Hematopoietic multipotent progenitor cell (in vitro differentiated cells): ENCODE data around the gene DLGAP1. TPM values are rescaled to one million over a fixed set of nuclear protein-coding genes. Genes with fewer than 3 reads are reported as not detected.

ENCODE experiments used
- DNase-seq, 3 donors: peaks; one replicate each; pipeline ENCODE4 v3.0.0-alpha.2; 2011 to 2015; ENCODE audit warnings: low read depth in 2 of 3, low spot score in 2 of 3
- total RNA-seq: library from RNA; depleted of rRNA; stranded (reverse); fragments of >200 nt; gene quantifications from one replicate; pipeline ENCODE4 v1.2.3, GENCODE V29; 2012

The DLGAP1 gene
- total RNA-seq, 1 donor = 0.27 TPM

DNA sequence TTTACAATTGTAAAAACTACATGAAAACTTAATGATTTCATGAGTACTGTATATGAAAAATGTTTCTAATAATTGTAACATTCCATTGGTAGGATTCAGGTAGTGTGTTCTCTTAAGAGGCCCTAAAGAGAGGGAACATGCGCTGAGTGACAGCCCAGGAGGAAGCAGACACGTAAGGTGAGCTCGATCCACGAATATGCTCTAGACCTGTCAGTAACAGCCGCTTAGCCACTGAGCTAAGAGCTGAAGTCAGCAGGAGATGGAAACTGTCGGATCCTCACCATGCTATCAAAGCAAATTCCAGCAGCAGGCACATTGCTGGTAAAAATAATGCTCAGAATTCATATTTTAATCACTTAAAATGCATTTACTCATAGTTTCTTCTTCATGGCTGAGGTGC is 658.7 kb downstream of the DLGAP1 start:
- no peak for DNase-seq

DNA sequence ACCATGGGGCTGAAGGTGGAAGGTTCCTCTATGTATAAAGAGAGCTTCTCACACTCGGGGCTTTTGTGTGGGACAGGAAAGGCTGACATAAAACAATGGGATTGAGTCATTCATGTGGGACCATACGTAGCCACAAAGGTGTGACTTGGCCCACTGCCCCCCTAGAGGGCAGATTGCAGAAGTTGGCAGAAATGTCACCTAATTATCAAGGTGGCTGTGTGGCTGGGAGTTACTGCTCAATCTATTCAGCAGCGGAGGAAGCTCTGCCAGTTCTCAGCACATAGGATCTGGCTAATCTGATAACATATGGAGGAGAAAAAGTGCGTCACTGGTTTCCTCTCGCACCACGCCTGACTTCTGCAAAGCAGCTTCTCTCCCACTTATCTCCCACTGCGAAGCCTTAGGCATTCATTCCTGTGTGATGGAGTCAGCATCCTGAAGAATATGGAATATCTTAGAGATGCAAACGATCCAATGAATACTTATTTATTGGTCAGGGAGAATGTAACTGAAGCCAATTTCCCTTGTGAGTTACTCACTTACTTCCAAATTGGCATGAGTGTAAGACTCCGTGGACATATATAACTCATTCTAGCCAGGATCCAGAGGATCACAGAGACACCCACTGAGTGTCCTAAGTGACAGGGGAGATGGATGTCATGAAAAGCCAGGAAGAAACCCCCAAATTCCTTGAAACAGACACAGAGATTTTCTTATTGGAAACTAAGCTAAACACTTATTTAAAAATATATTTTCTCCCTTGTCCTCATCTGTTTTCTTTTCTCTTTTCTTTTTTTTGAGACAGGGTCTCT is 660.4 kb downstream of the DLGAP1 start:
- peak in 2 of 3 donors; percentile 73 to 86 for DNase-seq

DNA sequence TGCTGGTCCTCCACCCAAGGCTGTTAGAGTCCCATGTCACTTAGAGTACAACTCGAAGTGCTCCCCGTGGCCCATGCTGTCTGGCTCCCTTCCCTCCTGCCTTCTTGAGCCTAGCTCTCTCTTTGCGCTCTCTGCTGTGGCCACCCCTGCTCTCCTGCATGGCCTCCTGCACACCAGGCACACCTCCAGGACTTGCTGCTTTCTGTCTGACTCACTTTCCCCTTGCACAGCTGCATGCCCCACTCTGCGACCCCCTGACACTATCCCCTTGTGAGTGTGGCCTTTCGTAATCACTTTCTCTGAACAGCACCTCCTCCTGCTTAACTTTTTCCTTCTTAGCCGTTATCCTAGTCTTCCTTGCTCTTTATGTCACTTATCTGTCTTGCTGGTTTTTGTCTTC is 661.6 kb downstream of the DLGAP1 start:
- DNase-seq = no peak

DNA sequence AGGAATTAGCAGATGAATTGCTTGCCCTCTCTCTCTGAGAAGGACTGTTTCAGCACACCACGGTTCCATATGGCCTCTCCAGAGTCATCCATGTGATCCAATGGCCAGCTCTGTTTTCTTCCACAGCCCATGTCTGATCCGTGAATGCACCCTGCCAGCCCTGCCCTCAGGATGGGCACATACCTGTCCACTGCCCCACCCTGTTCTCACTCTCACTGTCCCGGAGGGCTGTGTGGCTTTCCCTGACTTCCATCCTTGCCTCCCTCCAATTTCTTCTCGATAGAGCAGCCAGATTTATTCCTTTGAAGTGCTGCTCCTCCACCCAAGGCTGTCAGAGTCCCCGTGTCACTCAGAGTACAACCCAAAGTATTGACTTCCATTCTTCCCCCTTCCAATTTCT is 662.0 kb downstream of the DLGAP1 start:
- DNase-seq = no peak

DNA sequence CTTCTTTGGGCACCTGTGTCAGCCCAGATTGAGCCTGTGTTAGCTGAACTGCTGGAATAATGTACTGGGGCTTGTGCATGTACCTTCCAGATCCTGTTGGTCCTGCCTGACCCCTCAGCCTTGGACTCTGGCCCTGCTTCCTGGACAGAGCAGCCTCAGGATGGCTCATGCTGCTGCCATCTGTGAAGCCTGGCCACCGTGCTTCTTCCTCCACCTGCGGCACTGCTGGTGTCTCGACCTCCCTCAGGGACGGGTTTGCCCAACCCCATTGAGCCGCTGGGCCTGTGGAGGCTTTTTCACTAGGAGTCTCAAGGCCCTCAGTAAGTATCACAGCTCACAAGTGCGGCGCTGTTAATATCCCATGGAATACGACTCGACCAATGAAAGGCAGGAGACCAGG is 662.4 kb downstream of the DLGAP1 start:
- no peak for DNase-seq

DNA sequence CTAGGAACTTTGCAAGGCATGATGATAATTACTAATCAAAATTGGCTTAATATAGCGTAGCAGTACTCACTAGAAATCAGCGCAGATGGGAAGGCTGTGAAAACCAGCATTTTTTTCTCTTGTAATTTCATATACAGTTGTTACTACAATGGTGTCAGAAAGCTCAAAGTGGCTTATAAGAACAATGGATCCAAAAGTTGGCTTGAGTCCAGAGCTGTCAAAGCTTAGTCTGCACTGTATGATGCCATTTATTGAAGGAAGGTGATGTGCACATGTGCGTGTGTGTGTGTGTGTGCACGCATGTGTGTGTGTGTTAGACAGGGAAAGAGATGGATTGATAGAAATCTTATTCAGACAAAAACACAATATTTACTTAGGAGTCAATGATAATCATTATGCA is 663.9 kb downstream of the DLGAP1 start:
- peak in 1 of 3 donors; percentile 18 for DNase-seq

DNA sequence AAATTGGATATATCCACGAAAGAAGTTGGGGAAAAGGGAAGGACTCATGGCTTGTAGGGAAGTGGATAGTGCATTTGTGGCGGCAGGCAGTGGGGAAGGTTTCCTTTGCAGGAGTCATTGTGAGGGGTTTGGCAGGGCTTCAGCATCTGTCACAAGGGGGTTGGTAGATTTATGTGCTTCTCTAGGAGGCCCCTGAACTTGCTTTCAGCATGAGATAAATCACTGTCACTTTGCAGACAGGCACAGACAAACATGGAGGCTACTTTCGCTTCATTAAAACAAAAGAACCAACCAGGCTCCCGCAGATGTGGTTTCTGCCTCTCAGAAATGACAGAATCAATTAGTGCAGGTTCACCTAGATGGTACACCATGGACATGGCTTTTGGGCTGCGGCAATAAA is 664.4 kb downstream of the DLGAP1 start:
- DNase-seq = peak in 2 of 3 donors; percentile 68 to 92

DNA sequence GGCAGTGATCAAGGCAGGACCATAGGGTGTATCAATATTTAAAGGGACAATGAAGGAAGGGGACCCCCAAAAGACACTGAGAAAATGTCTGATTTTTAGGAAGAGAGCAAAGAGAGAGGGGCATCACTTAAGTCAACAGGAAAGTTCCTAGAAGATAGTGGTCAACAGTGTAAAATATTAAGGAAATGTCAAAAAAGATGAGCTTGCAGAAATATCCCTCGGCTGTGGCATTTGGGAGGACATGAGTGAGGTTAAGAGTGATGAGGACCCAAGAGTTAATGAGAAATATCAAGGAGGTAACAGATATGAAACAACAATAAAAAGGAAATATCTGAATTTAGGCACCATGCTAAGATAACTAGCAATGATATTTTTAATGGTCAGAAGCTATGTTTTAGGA is 665.6 kb downstream of the DLGAP1 start:
- DNase-seq = no peak

DNA sequence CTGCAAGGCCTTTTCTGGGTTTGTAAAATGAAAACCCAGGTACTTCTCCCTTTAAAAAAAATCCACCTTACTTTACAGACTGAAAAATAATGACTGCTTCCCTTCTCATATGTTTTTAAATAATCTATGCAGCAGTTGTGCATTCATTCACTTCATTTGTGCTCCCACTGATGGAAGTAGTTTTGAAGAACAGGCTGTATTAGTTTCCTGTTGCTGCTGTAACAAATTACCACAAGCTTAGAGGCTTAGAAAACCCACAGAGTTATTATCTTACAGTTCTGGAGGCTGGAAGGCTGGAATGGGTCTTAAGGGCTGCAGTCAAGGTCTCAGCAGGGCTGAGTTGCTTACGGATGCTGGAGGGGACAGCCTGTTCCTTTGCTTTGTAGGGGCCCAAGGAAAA is 670.2 kb downstream of the DLGAP1 start:
- DNase-seq = no peak

DNA sequence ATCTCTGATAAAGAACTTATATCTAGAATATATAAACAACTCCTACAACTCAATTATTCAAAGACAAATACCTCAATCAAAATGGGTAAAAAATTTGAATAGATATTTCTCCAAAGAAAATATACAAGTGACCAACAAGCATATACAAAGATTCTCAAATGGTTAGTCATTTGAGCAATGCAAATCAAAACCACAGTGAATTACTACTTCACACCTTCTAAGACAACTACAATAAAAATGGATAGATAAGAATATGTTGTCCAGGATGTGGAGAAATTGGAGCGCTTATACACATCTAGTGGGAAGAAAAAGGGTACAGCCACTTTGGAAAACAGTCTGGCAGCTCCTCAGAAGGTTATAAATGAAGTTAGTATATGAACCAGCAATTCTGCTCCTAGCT is 672.2 kb downstream of the DLGAP1 start:
- no peak for DNase-seq

DNA sequence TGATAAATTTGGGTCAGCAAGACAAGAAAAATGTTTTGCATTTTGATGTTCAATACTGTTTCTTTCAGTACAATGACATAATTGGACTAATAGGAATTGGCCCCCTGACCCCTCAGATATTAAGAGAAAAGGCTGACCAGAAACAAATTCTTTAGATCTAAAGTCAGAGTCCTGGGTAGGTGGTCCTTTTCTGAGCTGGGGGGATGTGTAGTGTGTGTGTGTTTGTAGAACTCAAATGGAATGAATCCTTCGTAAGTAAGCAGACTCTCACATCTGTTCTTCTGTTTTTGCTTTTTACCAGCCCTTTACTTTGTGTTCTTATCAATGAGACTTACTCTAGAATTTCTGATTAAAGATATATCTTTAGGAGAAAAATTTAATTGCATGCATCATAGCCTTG is 677.4 kb downstream of the DLGAP1 start:
- DNase-seq = no peak

DNA sequence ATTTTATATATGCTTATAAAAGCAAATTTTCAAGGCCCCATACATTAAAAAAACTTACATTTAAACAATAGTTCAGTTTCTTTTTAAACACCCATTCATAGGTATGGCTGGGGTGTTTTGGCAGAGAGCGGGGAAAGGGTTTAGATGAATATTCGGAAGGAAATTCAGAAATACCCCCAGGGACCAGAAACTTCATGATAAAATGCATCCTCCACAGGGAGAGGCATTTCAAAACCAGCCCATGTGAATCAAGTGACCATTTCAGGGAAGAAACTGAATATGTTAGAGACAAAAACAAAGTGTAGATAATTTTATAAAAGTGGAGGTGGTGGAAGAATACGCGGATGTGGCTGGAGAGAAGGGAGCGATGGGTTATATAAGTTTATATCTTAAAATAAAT is 678.0 kb downstream of the DLGAP1 start:
- DNase-seq = no peak

DNA sequence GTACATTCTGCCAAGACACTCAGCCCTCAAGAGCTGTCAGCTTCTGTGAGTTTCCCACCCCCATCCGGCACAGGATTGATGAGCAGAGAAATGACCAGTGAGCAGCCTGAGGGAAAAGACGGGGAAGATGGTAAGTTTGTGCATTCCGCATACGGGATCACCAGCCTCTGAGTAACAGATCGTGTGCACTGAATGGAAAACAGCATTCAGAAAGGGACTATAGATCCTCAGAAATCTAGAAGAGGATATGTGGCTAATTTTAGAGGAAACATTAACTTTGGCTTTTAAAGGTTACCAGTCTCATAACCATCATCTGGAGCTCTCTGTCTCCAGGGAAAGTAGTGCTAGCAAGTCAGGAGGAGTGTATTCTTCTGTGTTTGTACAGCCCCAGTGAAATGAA is 679.1 kb downstream of the DLGAP1 start:
- DNase-seq = no peak

DNA sequence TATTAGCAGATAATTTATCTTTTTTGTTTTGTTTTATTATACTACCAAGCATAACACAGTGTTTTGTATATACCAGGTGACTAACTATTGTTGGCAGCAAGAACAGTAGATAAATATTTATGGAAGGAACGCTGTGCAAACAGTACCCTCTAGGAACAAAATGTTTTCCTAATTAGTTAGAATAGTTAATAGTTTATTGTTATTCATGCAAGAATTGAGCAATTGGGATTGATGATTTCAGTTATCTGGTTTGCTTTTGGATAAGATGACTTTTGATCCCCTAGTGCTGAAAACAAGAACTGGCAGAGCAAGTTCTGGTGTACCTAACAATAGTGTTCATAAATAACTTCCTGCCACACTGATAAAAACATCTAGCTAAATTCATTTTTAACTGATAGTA is 681.8 kb downstream of the DLGAP1 start:
- no peak for DNase-seq

DNA sequence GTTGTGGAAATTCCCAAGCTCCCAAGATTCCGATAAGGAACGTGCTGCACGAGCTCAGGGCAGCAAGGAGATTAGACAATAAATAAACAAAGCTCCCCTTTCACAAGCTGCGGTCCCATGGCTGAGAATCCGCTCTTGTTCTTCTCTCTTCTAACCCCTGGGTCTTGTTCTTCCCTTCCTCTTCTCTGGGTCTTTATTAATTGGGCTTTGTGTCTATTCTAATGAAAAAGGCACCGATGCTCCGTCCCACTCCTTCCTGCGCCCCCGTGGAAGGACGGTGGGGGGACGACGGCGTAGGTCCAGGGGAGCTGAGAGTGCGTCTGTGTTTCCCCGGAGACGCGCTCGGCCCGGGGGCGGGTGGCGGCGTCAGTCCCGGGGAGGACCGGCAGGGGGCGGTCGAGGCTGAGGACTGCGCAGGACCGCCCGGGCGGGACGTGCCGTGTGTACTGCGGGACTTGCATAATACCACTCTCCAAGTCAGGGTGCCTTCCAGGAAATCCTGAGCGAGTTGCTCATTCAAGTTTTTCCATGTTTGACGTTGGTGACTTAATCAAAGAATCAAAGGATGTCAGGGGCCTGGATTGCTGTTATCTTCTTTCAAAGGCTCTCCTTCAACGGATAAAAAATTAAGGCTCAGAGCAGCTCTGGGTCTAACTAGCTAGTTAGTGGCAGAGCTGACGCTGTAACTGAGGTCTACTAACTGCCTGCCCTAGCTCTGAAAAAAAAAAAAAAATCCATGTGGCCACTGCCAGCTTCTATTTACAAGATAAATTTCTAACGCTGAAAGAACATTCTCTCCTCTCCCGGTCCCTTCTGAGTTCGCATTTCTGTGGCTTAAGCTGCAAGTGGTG is 683.8 kb downstream of the DLGAP1 start:
- peak; percentile 29 to 82 (median 79) for DNase-seq

DNA sequence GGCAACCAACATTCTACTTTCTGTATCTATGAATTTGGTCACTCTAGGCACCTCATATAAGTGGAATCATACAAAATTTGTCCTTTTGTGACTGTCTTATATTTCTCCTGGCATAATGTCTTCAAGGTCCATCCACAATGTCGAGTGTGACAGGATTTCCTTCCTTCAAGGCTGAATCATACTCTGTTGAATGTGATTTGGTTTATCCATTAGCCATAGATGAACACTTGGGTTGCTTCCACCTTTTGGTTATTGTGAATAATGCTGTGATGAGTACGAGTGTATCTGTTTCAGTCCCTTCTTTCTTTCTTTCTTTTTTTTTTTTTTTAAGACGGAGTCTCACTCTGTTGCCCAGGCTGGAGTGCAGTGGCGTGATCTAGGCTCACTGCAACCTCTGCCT is 693.8 kb downstream of the DLGAP1 start:
- DNase-seq = no peak

DNA sequence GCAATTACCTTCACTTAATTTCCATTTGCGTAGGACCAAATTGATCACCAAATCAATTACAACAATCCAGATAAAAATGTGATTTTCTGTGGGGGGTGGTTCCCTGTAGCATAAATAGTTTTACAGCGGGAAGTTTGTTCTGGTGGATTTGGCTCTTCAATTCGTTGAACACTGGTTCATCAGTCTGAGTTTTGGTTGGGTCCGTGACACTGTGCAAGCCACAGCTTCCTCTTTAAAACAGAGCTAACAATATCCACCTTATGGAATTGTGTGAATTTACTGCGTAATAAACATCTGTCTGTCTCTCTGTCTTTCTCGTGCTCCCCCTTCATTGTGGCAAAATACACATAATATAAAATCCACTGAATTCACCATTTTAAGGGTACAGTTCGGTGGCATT is 694.4 kb downstream of the DLGAP1 start:
- no peak for DNase-seq

DNA sequence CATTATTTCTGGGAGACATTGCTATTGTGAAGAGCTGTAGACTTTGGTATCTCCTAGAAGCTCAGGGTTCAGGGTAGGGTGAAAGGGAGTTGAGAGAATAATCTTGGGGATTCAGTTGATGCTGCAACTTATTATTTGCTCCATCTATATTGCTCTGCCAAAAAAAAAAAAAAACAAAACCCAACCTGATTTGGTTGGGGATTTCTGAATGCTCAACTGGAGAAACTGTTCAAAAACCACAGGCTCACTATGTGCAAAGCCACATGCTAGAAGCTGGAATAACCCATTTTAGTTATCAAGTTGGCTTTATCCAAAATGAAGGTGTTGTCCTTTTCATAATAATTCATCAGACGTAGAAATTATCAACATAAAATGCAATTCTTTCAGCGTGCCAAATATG is 696.0 kb downstream of the DLGAP1 start:
- DNase-seq = no peak

DNA sequence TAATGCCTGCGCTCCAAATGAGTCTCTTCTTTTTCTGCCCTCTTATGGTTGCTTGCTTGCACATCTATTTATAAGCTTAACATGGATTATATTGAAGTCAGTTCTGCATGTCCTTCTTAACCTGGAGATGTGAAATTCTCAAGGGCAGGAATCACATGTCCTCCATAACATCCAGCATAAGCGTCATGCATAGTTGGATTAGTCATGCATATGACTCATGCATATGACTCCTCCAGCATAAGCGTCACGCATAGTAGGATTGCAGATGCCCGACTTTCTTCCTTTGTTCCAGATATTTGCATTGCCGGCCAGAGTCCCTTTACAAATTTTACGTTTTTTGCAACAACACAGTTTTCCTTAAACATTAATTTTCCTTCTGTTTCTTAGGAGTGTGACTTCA is 696.6 kb downstream of the DLGAP1 start:
- DNase-seq = no peak

DNA sequence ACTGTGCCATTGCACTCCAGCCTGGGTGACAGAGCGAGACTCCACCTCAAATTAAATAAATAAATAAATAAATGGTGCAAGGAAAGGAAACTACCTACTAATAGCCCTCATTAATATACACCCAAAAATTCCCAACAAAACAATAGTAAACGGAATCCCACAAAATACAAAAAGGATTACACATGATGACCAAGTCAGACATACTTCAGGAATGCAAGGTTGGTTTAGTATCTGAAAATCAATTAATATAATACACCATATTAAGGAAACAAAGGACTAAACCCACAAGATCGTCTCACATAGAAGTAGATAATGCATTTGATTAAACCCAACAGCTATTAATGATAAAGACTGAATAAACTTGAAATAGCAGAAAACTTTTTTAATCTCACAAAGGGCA is 697.7 kb downstream of the DLGAP1 start:
- DNase-seq = no peak

DNA sequence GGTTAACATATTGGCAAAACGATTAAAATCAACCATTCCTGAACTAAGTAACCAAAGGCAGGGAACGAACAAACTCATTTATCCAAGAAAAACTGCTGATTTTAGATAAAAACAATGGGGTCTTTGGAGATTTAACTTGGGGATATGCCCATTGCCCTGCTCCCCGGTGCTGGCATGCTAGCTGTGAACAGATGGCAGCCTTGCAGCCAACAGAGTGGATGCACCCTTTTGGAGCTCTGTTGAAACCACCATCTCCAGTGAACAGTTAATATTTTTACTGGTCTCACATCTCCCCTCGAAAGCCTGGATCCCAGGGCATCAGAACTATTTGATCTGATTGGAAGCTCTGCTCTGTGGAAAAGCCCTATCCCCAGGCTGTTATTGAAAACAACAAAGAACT is 702.0 kb downstream of the DLGAP1 start:
- no peak for DNase-seq

DNA sequence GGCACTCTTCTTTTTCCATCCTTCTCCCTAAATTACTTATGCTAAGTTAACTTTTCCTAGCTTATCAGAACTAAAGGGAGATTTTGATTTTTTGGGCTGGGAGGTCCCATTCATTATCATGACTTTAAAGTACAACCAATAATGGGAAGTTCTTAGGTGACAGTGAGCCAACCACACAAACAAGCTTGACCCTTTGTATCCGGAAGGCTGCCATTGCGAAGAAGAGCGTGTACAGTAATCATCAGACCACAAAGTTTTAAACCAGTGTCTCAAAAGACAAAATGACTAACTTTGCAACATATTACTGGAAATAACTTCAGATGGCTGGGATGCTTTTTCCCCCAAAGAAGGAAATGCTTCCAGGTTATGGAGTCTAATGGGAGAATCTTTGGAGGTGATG is 707.0 kb downstream of the DLGAP1 start:
- no peak for DNase-seq
